Measurements from ENCODE around the gene ZSWIM6.

GRCh38 chr5:61399679-61400078 lies 67.6 kb downstream of the ZSWIM6 start:
- no peak for TF ChIP-seq CTCF (IDR thresholded peaks at IDR 0.05; ENCODE audit: low read length)
- TF ChIP-seq EZH2phosphoT487 (IDR thresholded peaks at IDR 0.05; ENCODE audit: low read length), result no peak
